A549 (cell line): ENCODE measurements around the gene ETFB.

Experiments
- MAFK ChIP-seq: fragments of 450-650 bp; IDR thresholded peaks from 2 replicates; pipeline ENCODE4 v1.6.1; 2014; ENCODE audit not compliant: partially characterized antibody
- POLR2A ChIP-seq: IDR thresholded peaks from 2 replicates; pipeline ENCODE4 v1.6.1; 2012; ENCODE audit warnings: mild to moderate bottlenecking, low read length
- TF ChIP-seq, protein P1 (sequence below): fragments of >200 bp; sonication (Bioruptor Twin); formaldehyde crosslinking; IDR thresholded peaks from 3 replicates; pipeline ENCODE4 v1.5.1; 2016

DNA sequence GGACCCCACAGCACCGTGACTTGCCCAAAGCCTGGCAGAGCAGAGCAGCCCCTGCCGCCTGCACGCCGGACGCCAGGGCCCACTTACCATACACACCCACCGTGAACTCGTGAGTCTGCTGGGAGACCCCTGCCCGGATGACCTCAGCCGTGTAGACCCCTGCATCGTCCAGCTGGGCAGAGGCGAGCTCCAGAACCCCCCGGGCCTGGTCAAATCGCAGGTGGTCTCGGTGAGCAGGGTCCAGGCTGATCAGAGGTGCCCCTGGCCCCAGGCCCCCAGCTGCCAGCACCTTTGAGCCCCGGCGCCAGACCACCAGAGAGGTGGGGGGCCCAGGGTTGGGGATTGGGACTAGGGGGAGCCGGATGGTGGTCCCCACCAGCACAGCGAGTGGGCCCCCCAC, 25.1 kb downstream of the ETFB start:
- TF ChIP-seq, protein P1, sequence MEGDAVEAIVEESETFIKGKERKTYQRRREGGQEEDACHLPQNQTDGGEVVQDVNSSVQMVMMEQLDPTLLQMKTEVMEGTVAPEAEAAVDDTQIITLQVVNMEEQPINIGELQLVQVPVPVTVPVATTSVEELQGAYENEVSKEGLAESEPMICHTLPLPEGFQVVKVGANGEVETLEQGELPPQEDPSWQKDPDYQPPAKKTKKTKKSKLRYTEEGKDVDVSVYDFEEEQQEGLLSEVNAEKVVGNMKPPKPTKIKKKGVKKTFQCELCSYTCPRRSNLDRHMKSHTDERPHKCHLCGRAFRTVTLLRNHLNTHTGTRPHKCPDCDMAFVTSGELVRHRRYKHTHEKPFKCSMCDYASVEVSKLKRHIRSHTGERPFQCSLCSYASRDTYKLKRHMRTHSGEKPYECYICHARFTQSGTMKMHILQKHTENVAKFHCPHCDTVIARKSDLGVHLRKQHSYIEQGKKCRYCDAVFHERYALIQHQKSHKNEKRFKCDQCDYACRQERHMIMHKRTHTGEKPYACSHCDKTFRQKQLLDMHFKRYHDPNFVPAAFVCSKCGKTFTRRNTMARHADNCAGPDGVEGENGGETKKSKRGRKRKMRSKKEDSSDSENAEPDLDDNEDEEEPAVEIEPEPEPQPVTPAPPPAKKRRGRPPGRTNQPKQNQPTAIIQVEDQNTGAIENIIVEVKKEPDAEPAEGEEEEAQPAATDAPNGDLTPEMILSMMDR = no peak
- TF ChIP-seq POLR2A = no peak
- no peak for TF ChIP-seq MAFK
